ENCODE measurements around the gene ZNF213.

The ZNF213 gene

DNA sequence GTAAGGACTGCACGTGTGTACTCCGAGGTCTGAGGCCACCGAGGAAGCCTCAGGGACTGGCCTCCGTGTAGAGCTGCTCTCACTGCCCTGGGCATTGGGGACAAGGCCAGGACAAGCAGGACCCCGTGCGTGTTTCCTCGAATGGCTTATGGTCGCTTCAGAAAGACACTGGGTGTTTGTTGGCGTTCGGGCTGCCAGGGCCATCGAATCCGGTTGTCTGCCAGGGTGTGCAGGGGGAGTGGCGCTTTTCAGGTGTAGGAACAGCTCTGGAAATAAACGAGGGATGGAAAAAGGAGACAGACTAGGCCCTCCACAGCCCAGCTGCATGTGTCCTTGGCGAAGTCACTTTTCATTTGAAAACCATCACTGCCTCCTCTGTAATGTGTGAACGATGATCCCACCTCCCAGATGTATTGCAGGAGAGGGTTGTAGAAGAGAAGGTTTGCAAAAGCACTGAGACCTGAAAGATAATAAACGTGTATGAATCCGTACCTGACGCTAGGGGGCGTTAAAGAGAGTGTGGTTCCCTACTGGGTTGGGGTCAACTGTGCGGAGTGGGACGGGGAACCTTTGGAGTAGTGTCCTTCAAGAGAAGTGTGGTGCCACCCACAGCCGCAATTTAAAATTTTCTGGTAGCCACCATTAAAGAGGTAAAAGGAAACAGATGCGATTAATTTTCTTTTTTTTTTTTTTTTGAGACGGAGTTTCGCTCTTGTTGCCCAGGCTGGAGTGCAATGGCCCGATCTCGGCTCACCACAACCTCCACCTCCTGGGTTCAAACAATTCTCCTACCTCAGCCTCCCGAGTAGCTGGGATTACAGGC lies 33.6 kb upstream of the ZNF213 start:
- DNase-seq, result peak; percentile 26

DNA sequence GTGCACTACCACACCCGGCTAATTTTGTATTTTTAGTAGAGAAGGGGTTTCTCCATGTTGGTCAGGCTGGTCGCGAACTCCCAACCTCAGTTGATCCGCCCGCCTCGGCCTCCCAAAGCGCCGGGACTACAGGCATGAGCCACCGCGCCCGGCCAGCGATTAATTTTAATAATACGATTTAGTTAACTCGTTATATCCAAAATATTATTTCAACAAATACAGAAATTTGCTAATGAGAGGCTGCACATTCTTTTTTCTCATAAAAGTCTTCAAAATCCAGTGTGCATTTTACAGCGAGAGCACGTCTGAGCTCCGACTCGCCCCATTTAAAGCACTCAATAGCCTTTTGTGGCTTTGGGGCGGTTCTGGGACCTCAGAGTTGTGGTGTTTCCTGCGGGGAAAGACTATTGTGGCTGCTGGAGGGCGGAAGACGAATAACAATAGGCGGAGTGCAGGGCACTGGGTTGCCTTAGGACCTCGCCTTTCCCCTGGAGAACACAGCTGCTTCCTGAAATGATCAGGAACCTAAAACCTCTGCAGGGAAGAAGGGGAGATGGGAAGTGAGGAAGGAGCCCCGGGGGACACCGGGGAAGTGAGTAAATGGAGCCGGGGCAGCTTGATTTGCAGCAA lies 32.9 kb upstream of the ZNF213 start:
- DNase-seq, result no peak

DNA sequence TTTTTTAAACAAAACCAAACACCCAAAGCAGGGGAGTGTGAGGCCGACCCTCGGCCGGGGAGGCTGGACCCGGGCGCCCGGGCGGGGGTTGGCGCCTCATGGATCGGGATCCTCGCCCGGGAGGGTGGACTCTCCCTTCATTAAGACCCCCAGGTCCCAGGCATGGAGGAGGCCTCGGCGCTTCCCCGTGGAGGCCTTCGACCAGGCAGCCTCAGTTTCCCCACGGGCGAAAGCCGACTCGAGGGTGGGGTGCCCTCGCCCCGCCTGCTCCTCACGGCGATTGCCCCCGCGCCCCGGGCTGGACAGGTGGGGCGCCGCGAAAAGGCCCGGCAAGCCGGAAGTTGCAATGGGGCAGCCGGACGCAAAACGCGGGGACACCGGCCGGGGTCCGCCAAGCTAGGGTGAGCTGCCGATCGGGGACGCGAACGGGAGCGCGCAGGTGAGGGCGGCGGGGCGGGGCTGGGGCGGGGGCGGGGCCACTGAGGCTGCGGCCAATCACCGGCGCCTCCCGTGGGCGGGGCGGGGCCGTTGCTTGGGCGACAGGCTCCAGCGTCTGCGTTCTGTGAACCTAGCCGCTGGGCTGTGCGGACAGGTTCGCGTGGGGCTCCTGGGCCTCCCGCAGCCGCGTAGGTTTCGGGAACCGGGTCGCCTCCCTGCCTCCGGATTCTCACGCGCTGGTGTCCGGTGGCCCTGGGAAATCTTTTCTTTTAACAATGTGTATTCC lies 28.5 kb upstream of the ZNF213 start:
- peak; percentile 94 for DNase-seq

DNA sequence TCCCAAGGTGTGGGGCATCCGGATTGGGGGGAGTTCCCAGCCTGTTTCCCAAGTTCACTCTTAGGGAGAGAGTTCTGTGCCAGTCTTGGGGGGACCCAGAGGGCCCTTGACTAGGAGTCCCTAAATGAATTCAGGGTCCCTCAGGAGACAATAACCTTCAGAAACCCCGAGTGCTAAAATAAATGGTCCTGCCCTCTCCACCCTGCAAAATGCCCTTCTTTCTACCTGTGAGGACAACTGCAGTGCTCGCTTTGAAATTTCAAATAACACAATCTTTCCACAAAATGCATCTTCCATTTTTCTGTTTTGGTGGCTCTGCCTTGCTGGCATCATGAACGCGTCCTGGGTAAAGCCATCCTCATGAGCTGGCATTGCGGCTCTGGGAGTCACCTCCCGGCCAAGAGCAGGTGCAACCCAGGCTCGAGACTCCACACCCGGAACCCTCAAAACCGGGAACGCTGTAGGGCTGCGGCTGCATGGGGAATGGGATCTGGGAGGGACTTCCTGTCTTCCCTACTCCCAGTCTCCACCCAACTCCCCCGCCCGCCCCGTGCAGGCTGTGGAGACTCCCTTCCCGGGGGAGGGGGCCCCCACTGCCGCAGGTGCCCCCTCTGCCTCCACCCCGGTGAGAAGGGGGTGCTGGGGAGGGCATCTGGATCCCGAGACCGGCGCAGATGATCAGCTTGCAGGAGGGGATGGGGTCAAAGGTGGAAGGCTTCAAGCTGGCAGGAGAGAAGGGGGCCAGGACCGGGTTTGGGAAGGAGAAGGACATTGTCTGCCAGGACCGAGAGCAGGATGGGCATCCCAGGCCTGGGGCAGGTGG lies 22.6 kb upstream of the ZNF213 start, which contains the start of gene ZNF205:
Gene ZNF205 (plus strand): TSS at position 529 of the 823 bp plus-strand sequence. CDS start 845 bp downstream, outside the sequence.
- DNase-seq, result no peak

DNA sequence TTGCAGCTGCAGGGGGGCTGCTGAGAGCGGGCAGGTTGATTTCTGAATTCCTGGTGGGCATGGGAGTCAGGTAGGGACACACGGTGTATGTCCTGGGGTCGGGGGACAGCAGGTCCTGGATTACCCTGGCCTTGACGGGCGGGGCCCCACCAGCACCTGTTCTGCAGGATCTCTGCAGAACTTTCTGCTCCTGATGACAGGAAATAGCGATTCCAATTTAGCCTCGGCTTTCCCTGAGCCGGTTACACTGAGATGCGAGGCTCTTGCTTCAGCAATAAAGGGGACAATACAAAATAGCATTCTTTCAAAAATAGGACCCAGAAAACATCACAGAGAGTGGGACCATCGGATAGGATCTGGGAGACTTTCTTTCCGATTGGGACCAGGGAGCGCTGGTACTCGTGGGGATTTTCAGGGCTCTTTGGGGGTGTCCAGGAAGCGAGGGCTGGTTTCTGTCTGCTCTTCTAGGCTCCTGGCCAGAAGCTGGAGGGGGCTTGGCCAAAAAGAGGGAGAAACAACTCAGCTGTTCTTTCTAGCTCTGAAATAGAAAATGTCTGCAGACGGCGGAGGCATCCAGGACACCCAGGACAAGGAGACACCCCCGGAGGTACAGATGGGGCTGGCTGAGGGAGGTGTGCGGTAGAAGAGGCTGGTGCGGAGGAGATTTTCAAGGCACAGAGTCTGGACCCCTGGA lies 21.8 kb upstream of the ZNF213 start:
- no peak for DNase-seq

DNA sequence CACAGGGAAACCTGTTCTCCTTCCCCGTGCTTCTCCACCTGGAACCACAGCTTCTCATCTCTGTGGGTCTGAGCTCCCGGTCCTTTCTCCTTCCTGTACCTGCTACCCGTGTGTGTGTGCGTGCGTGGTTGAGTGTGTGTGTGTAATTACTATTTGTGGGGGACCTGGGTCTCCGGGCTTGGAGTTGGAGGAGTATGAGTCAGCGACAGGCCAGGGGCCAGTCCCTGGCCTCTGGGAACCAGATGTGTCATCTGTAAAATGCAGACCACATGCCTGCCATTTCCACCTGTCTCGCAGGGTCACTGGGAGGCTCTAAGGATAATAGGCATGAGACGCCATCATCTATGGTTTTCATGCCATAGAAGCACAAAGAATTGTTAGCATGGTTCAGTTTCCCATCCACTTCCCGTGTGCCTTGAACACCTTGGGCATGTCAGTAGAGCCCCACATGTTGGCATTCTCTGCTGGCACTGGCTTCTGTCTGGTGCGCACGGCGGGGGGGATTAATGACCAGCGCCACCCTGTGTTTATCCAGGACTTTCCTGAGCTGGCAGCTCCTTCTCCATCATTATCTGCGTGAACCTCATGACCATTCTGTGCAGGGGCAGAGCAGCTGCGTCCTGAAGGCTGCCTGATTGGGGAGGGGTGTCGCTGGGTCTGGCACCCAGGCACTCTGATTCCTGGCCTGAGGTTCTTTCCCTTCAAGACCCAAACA lies 20.9 kb upstream of the ZNF213 start:
- no peak for DNase-seq

DNA sequence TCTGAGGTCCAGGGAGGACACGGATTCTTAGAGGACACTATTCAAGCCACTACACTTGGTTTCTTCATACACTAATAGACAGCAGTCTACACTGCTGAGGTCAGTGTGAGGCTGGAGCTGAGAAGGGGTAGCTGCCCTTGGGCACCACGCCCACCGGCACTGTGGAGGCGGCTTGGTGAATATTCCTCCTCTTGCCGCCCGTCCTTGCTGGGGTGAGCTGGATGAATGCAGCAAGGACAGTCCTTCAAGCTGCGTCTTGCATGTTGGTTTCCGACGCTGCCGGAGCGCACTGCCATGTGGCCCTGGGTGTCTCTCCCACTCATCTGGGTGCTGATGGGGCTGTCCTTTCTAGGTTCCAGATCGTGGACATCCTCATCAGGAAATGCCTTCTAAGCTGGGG lies 19.8 kb upstream of the ZNF213 start:
- no peak for DNase-seq

DNA sequence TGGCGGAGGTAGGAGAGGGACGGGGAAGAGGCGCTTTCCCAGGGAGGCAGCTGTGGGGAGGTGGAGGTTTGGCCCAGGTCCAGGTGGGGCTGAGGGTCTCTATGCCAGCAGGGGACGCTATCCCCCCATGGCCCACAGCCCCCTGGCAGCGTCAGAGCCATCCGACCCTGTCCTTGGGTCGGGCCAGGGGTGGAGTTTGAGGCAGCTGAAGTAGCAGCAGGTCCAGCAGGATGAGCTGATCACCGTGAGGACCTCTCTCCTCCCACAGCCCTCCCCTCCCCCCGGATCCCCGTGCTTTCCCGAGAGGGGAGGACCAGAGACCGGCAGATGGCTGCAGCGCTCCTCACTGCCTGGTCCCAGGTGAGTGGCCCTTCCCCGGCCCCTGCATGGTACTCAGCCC lies 19.3 kb upstream of the ZNF213 start:
- DNase-seq, result no peak

DNA sequence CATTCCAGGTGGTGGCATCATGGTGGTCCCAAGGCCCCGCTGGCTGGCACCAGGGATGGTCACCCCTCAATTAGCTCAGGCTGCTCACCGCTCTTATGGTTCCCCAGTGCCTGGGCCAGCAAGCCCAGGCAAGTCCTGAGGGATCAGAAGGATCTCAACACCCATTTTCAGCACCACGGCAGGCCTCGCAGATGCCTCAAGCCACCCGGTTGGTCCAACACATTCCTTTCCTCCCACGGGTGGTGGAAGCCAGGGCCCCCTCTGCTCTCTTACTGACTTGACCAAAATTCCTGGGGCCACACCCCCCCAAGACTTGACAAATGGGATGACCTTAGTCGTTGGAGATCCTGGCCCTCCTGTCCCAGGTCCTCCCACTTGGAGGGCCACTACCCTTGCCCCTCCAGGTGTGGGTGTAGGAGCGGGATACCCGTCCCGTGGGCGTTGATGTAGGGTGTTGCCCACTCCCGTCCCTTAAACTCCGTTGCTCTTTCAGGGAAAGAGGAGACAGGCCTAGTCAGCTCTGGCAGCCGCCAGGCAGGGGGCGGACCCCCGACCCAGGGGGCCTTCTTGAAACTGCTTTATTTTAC lies 16.5 kb upstream of the ZNF213 start:
- DNase-seq, result no peak

DNA sequence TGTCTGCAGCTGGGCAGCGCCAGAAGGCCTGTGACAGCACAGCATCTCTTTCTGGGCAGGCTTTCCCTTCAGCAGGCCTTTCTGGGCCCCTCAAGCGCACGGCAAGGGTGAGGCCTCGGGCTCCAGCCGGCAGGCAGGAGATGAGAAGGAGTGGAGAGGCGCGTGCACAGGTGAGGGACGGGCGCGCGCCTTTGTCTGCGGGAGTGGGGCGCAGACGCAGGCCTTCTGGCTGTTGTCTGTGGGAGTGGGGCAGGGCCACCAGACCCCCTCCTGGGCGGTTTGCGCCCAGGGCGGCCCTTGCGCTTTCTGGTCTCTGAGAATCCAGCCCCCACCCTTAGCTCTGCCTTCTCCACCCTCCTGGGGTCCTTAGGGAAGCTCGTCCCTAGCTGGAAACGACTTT lies 16.0 kb upstream of the ZNF213 start:
- DNase-seq, result no peak

DNA sequence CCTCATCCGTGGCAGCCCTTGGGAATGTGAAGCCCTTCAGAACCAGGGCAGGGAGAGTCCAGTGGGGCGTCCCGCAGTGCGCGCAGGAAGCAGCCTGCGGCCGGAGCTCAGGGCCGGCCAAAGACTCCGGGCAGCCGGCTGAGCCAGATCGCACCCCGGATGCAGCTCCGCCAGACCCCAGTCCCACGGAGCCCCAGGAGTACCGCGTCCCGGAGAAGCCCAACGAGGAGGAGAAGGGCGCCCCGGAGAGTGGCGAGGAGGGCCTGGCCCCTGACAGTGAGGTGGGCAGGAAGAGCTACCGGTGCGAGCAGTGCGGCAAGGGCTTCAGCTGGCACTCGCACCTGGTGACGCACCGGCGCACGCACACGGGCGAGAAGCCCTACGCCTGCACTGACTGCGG lies 15.5 kb upstream of the ZNF213 start:
- no peak for DNase-seq

DNA sequence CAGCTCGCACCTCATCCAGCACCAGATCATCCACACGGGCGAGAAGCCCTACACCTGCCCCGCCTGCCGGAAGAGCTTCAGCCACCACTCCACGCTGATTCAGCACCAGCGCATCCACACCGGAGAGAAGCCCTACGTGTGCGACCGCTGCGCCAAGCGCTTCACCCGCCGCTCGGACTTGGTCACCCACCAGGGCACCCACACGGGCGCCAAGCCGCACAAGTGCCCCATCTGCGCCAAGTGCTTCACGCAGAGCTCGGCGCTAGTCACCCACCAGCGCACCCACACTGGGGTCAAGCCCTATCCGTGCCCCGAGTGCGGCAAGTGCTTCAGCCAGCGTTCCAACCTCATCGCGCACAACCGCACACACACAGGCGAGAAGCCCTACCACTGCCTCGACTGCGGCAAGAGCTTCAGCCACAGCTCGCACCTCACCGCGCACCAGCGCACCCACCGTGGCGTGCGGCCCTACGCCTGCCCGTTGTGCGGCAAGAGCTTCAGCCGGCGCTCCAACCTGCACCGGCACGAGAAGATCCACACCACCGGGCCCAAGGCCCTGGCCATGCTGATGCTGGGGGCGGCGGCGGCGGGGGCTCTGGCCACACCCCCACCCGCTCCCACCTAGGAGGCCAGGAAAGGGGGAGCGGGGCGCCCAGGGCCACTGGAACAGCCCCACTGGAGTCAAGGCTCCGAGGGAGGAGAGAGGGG lies 15.0 kb upstream of the ZNF213 start:
- no peak for DNase-seq

DNA sequence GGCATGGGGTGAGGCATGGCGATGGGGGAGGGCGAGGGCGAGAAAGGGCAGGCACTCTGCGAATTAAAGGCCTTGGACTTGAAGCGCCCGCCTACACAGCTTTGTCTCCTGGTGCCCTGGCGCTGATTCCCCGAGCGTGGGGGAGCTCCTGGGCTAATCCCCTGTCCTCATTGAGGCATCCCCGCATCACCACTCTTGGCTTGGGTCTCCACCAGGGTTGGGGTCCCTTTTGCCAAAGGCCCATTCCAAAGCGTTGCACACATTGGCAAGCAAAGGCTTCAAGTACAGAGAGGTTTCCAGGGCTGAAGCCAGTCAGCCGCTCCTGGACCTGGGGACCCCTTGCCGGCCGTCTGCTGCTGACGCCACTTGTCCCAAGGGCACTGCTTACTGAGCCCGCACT lies 14.4 kb upstream of the ZNF213 start:
- no peak for DNase-seq

DNA sequence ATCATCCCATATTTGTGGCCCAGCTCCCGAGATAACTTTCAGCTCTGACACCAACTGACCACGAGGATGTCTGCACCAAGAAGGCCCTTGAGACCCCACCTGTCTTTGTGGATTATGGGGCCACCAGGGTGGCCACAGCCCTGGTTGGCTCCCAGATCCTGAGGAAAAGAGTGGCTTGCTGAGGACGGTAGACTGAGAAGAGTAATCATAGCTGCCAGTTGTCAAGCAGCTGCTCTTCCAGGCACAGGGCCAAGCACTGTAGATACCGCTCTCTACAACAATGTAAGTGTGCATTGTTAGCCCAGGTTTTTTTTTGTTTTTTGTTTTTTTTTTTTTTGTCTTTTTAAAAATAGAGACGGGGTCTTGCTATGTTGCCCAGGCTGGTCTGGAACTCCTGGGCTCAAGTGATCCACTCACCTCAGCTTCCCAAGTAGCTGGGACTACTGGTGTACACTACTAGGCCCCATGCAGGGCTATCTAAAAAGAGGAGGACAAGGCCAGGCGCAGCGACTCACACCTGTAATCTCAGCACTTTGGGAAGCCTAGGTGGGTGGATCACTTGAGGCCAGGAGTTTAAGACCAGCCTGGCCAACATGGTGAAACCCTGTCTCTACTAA lies 12.9 kb upstream of the ZNF213 start:
- no peak for DNase-seq

DNA sequence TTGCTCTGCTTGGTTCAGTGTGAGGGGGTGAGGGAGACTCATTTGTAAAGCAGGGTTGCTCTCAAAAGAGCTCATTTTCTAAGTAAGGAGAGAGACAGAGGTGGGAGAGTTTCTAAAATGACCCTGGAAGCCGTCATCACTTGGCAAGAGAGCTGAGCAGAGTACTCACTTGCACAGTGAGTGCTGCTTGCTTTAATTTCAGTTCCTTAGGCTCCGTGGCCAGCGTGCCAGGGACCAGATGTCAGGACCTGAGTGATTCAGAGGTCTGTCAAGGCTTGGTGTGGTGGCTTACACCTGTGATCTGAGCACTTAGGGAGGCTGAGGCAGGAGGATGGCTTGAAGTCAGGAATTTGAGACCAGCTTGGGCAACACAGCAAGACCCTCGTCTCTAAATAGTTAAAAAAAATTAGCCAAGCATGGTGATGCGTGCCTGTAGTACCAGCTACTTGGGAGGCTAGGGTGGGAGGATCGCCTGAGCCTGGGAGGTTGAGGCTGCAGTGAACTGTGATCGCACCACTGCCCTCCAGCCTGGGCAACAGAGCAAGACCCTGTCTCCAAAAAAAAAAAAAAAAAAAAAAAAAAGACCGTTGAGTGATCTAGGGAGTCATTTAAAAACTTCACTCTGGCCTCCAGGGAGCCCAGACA lies 11.8 kb upstream of the ZNF213 start:
- no peak for DNase-seq

DNA sequence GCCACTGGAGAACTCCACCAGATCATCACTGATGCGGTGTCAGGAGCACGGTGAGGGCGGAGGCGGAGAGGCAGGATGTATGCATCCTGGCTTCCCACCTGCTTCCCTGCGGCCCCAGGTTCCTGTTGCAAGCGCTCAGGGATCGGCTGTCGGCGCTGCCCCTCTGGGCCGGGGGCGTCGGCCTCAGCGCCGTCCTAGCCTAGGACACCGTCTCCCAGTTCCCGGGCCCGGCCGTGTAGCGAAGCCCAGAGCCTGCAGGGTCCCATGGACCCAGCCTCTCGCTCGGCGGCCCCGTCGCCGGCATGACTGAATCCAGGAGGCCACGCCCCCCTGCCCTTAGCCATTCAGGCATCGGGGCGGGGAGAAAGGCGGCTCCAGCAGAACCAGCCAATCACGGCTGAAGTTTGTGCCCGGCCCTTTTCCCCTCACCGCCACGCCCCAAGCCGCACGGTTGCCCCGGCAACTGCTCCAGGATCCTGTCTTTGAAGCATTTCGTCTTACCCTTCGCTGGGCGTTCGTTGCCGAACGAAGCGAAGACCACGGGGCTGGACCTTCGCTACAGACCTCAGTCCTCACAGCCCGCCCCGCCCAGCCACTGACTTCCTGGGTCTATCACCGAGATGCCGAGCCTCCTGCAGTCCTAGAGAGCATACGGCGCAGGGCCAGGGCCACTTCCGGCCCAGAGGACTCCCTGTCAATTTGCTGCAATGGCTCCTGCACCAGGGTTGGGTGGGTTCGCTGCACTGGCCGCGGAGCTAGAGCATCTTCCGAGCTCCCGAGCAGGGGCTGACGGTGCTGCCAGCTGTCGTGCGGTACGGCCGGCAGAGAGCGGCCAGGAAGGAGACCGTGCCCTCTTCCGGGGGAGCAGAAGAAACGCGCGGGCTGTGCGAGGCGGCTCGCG lies 10.6 kb upstream of the ZNF213 start:
- DNase-seq, result peak; percentile 93

DNA sequence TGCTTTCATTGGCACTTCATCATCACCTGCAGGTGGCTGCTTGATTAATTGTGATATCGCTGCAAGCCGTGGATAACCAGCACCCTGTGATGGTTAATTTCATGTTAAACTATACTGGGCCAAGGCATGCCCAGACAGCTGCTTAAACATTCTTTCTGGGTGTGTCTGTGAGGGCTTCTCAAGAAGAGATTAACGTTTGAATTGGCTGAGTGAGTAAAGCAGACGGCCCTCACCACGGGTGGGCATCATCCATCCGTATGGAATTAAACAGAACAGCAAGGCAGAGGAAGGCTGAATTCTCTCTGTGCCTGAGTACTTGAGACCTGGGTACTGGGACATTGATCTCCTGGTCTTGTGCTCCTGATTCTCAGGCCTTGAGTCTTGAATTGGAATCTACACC lies 7.1 kb upstream of the ZNF213 start:
- no peak for DNase-seq

Measured in CD4-positive, alpha-beta T cell treated with Interferon gamma for 1 hour (primary cell).